Activated naive CD4-positive, alpha-beta T cell treated with anti-CD3 and anti-CD28 coated beads, Interleukin-2, amount 10 ng/mL, durations not matched to agents 7 days and 5 days (primary cell): ENCODE results near the gene CMTM7.

ENCODE experiments used
- CTCF ChIA-PET: fragments of 350-600 bp; sonication (Branson Sonifier 250); formaldehyde crosslinking; loops from one replicate; lab custom pipeline; 2021; ENCODE audit warnings: antibody characterized with exemption; lab: Charles Lee
- DNase-seq: peaks from one replicate; pipeline ENCODE4 v3.0.0-alpha.2; 2020
- H3K27ac Mint-ChIP-seq: one replicate; pipeline ENCODE4 v1.8.0; 2021; ENCODE audit warnings: mild to moderate bottlenecking, moderate library complexity, mixed read lengths
- H3K27me3 Mint-ChIP-seq: one replicate; pipeline ENCODE4 v1.8.0; 2021; ENCODE audit warnings: mild to moderate bottlenecking, mixed read lengths
- H3K36me3 Mint-ChIP-seq: one replicate; pipeline ENCODE4 v1.8.0; 2021; ENCODE audit warnings: mixed read lengths
- H3K4me1 Mint-ChIP-seq: one replicate; pipeline ENCODE4 v1.8.0; 2021; ENCODE audit warnings: mixed read lengths
- H3K4me3 Mint-ChIP-seq: one replicate; pipeline ENCODE4 v1.8.0; 2021; ENCODE audit warnings: mild to moderate bottlenecking, moderate library complexity, mixed read lengths
- H3K9me3 Mint-ChIP-seq: one replicate; pipeline ENCODE4 v1.8.0; 2021; ENCODE audit warnings: mixed read lengths

CMTM7 gene

DNA sequence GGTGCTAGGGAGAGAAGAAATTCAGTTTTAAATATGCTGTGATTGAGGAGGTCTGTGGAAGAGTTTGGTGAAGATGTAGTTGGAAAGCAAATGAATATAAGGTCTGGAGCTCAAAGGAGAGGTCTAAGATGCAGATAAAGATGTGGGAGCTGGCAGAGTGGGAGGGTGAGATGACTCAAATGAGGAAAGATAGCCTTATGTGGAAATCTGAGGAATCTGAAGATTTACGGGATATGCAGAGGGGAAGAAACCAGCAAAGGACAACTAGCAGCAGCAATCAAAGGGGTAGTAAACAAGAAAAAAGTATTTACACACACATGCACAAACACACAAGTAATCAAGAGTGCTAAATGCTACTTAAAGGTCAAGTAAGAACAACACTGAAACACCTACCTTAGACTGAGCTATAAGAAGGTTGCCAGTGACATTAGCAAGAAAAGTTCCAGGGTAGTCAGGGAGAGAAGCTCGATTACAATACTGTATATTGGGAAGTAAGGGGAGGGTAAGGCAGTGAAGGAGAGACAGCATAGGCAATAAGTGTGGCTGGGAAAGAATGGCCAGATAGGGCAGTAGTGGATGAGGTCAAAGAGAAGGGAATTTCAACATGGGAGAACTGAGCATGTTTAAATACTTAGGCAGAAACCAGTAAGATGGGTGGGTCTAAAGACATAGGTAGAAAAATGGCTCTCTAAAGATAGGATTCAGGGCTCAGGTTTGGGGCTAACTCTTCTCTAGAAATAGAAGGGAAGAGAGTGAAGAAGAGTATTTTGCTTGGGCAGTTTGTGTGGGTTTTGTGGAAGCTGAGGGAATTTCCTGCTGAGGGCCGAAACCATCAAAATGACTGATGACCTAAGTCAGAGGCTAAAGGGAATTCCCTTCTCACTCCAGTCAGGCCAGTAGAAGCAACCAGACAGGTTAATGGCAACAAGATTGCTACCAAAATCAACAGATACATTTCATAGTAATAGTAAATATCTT, 102.1 kb downstream of the CMTM7 start:
- CTCF ChIA-PET: interaction anchor here (0.7 kb wide), 1 partner anchor 253 kb away, joined by 3 read pairs; no protein-coding TSS in a partner anchor
- Mint-ChIP-seq H3K27ac (no peak overlapping the region), H3K4me1 (peaks cover 13% of the 10 kb centered on the region), H3K9me3 (no peaks in the 10 kb centered on the region), H3K27me3 (no peaks in the 10 kb centered on the region), H3K4me3 (no peak overlapping the region), H3K36me3 (peaks cover 16% of the 10 kb centered on the region)
- DNase-seq: no peak

DNA sequence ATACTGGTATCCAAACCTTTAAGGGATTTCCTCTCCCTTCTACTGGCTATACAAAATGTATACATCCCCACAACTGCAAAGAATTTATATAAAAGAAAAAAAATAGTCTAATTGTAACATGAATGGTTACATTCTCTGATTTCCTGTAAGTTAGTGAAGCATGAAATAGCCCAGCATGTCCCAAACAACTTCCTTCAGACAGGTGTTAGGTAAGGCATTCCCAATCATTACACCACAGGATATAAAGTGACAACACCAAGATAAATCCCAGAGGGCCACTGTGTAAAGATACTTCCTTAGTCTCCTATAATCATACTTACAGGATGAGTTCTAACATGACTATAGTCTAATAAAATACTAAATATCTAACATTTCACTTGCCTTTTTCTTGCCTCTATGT, 103.4 kb downstream of the CMTM7 start:
- Mint-ChIP-seq H3K4me1 (peaks cover 19% of the 10 kb centered on the region), H3K9me3 (no peaks in the 10 kb centered on the region), H3K27me3 (no peaks in the 10 kb centered on the region), H3K36me3 (peaks cover 18% of the 10 kb centered on the region), H3K27ac (no peak overlapping the region), H3K4me3 (no peak overlapping the region)
- DNase-seq: no peak
- CTCF ChIA-PET: no interaction called here

DNA sequence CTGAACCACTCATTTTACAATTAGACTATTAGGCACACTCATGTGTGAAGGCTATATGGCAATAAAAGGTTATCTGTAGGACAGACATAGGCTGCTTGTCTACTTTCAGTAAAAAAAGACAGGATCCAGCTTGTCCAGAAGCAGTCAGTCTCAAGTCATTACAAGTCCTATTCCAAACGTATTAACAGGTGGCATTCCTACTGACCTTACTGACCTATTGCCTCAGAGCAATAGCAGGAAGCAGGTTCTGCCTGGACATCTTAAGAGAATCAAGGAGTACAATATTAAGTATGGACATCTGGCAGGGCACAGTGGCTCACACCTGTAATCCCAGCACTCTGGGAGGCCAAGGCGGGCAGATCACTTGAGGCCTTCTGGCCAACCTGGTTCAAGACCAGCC, 104.0 kb downstream of the CMTM7 start:
- CTCF ChIA-PET: interaction anchor here (0.7 kb wide), 1 partner anchor 27 kb away, joined by 3 read pairs; no protein-coding TSS in a partner anchor
- H3K4me1 Mint-ChIP-seq: peaks cover 24% of the 10 kb centered on the region
- no peak for DNase-seq
- no peak overlapping the region for H3K4me3 Mint-ChIP-seq
- H3K27ac Mint-ChIP-seq: no peak overlapping the region
- no peaks in the 10 kb centered on the region for H3K27me3 Mint-ChIP-seq
- H3K9me3 Mint-ChIP-seq: no peaks in the 10 kb centered on the region
- peaks cover 18% of the 10 kb centered on the region for H3K36me3 Mint-ChIP-seq

DNA sequence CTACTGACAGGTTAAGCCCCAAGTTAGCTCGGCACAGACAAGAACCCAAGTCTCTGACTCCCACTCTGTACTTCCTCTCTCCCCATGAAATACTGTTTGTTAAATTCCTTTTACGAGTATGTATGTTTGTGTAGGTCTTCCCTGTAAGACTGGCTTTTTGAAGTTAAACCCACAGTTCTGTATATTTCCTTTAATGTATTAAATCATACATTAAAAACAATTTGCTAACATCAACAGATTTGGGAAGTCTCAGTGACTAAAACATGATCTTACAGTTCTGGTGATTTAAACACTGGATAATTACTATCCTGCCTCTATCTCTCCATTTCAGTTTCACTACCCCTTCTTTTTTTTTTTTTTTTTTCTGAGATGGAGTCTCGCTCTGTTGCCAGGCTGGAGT, 106.6 kb downstream of the CMTM7 start:
- H3K36me3 Mint-ChIP-seq: peaks cover 20% of the 10 kb centered on the region
- H3K4me3 Mint-ChIP-seq: no peak overlapping the region
- no peak overlapping the region for H3K27ac Mint-ChIP-seq
- CTCF ChIA-PET: interaction anchor here (0.6 to 1.4 kb wide), 3 partner anchors 15 to 123 kb away, joined by 3 to 5 read pairs (median 3); no protein-coding TSS in a partner anchor
- no peaks in the 10 kb centered on the region for H3K27me3 Mint-ChIP-seq
- H3K9me3 Mint-ChIP-seq: no peaks in the 10 kb centered on the region
- peaks cover 42% of the 10 kb centered on the region for H3K4me1 Mint-ChIP-seq
- DNase-seq: no peak

DNA sequence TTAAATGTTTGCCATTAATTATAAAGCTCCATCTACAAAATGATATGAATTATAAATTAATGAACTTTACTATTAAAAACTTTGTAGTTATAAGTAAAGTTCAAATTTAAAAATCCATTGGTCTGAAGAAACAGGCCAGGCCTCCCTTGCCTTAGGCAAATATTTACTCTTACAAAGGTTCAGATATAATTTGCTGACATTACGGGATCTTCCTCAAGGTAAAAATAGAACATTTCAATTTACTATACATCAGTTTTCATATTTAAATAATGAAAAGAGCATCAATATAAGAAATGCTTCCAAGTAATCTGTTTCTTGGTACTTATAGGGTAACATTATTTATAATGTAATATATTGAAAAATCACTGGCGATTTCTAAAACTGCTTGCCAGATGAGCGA, 107.3 kb downstream of the CMTM7 start:
- CTCF ChIA-PET: interaction anchor here (0.7 to 1.4 kb wide), 3 partner anchors 9 to 320 kb away, joined by 3 to 5 read pairs (median 3); no protein-coding TSS in a partner anchor
- DNase-seq: no peak
- Mint-ChIP-seq H3K4me3 (no peak overlapping the region), H3K36me3 (peaks cover 20% of the 10 kb centered on the region), H3K27ac (no peak overlapping the region), H3K27me3 (no peaks in the 10 kb centered on the region), H3K4me1 (peaks cover 43% of the 10 kb centered on the region), H3K9me3 (no peaks in the 10 kb centered on the region)

DNA sequence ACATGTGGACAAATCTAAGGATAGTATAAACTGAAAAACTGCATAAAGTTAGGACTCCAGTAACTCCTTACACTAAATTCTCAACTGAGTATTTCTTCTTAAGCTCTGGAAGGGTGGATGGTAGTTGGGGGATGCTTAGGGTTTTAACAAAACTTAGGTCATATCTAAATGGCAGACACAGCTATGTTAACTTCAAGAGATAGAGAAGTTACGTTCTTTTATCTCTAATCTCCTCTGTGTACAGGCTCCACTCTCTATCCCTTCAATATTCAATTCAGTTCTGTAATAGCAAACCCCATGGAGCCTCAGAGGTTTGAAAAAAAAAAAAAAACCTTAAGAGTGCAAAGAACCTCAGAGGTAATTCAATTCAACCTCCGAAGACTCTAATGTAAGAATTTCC, 107.9 kb downstream of the CMTM7 start:
- Mint-ChIP-seq H3K9me3 (no peaks in the 10 kb centered on the region), H3K4me3 (no peak overlapping the region), H3K36me3 (peaks cover 20% of the 10 kb centered on the region), H3K27ac (no peak overlapping the region), H3K4me1 (peaks cover 45% of the 10 kb centered on the region), H3K27me3 (no peaks in the 10 kb centered on the region)
- DNase-seq: no peak
- CTCF ChIA-PET: interaction anchor here (0.7 to 1.0 kb wide), 2 partner anchors 9 to 321 kb away, joined by 3 read pairs; no protein-coding TSS in a partner anchor

DNA sequence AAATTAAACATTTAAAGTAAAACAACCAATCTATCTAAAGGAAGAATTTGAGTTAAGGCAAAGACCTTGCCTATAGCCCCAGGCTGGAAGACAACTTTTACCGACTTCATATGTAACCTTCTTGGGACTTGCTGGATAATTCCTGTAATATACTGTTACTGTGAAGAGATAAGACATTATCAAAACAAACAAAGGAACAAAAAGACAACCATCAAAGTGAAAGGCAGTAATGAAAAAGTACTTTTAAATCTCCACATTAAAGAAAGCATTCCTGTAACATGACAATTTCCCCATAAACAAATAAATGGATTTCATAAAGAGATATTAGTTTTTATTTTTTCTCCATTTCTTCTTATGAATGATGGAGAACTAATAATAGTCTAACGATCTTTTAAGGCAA, 108.6 kb downstream of the CMTM7 start:
- no peak overlapping the region for H3K27ac Mint-ChIP-seq
- H3K27me3 Mint-ChIP-seq: no peaks in the 10 kb centered on the region
- H3K4me3 Mint-ChIP-seq: peak overlapping the region; percentile 99
- H3K4me1 Mint-ChIP-seq: peaks cover 45% of the 10 kb centered on the region
- CTCF ChIA-PET: no interaction called here
- no peak for DNase-seq
- peaks cover 20% of the 10 kb centered on the region for H3K36me3 Mint-ChIP-seq
- no peaks in the 10 kb centered on the region for H3K9me3 Mint-ChIP-seq

DNA sequence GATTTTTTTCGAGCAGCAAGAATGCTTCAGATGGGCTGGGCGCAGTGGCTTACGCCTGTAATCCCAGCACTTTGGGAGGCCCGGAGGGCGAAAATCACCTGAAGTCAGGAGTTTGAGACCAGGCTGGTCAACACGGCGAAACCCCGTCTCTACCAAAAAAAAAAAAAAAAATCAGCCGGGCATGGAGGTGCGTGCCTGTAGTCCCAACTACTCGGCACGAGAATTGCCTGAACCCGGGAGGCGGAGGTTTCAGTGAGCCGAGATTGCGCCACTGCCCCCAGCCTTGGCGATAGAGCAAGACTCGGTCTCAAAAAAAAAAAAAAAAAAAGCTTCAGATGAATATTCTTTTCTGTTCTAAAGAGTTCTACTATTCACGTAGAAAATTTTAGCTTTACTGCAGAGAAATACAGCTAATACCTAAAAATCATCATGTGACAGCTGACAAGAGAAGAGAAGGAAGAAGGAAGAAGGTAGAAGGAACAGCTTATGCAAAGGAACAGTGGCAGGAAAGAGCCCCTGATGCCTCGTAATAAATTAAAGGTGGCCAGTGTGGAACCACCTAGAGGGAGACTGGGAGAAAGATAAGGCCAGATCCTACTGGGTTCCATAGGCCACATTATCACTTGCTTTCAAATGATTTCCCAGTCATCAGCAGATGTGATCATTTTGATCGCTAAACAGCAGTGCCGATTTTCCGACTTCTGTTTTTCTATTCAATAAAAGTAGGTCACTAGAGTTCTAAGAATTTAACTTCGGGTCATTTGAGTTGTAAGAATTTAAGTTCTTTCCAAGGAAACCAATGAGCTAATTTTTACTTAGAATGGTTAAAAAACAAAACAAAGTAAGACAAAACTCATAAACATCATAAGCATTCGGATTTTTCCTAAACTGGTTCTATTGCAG, 109.5 kb downstream of the CMTM7 start:
- CTCF ChIA-PET: interaction anchor here (0.6 to 2.3 kb wide), 7 partner anchors 8 to 565 kb away, joined by 3 to 6 read pairs (median 4); no protein-coding TSS in a partner anchor
- H3K27me3 Mint-ChIP-seq: no peaks in the 10 kb centered on the region
- peaks cover 43% of the 10 kb centered on the region for H3K4me1 Mint-ChIP-seq
- H3K4me3 Mint-ChIP-seq: peak overlapping the region; percentile 99
- H3K27ac Mint-ChIP-seq: peak overlapping the region; percentile 55
- peaks cover 16% of the 10 kb centered on the region for H3K36me3 Mint-ChIP-seq
- no peaks in the 10 kb centered on the region for H3K9me3 Mint-ChIP-seq
- no peak for DNase-seq

DNA sequence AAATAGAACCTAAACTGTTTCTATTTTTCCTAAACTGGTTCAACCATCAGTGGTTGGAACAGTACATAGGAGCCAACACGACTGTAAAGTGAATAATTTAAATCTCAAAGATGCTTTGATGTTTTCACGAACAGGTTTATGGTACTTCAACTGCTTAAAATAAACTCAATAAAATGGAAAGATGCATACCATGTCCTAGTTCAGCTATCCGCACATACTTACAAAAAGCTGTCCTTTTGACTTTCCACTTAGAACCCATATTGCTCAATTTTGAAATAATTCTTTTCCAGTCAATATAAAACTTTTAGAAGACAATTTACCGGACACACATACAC, 110.1 kb downstream of the CMTM7 start:
- Mint-ChIP-seq H3K4me3 (peak overlapping the region; percentile 99), H3K36me3 (peaks cover 10% of the 10 kb centered on the region), H3K27me3 (no peaks in the 10 kb centered on the region), H3K9me3 (no peaks in the 10 kb centered on the region), H3K4me1 (peaks cover 38% of the 10 kb centered on the region), H3K27ac (peak overlapping the region; percentile 92)
- CTCF ChIA-PET: interaction anchor here (0.6 to 2.3 kb wide), 6 partner anchors 20 to 564 kb away, joined by 3 to 6 read pairs (median 4); no protein-coding TSS in a partner anchor
- no peak for DNase-seq

DNA sequence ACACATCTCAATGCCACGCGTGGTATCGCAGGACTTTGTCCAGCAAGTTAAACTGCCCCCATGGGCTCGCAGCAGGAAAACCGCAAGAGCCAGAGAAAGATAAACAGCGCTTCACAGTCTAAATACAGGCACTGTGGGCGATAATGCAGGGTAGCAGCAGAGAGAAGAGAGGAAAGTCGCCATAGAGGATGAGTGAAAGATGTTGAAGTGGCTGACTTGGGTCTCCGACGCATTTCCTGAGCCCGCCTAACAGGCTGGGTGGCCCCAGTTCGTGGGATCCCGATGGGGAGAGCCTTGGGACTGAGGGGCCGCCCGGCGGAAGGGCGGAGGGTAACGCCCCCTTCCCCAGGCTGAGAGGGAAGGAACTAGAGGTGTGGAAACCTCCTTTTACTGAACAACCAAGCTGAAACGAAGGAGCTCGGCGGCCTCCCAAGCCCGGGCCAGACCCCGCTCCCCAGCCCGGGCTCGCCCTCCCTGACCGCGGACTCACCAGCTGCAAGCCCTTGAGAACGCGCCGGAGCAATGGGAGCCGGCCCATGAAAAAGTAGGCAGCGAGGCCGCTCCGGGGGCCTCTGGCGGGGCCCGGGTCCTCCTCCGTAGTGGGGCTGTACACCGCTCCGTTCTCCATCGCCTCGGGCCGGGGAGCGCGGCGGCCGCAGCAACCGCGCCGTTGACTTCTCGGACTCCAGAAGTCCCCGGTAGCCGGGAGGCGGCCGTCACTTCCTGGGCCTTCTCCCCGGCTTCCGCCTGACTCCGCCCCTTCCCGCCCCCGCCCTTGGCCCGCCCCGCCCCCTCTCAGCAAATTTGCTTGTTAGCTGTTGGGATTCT, 110.7 kb downstream of the CMTM7 start, which contains the start of gene CMTM6:
Gene CMTM6, minus strand, starts transcription at position 735 of the 828 bp plus-strand sequence. Its CDS starts 107 bp downstream, at position 628.
- no peaks in the 10 kb centered on the region for H3K9me3 Mint-ChIP-seq
- DNase-seq: peak; percentile 83
- peak within 1 kb of the TSS; percentile 92 for H3K27ac Mint-ChIP-seq
- peaks cover 8% of the 10 kb centered on the region for H3K36me3 Mint-ChIP-seq
- peak within 1 kb of the TSS; percentile 99 for H3K4me3 Mint-ChIP-seq
- peaks cover 36% of the 10 kb centered on the region for H3K4me1 Mint-ChIP-seq
- H3K27me3 Mint-ChIP-seq: no peaks in the 10 kb centered on the region
- CTCF ChIA-PET: interaction anchor here (1.0 to 2.3 kb wide), 4 partner anchors 33 to 327 kb away, joined by 4 to 6 read pairs (median 4); no protein-coding TSS in a partner anchor

DNA sequence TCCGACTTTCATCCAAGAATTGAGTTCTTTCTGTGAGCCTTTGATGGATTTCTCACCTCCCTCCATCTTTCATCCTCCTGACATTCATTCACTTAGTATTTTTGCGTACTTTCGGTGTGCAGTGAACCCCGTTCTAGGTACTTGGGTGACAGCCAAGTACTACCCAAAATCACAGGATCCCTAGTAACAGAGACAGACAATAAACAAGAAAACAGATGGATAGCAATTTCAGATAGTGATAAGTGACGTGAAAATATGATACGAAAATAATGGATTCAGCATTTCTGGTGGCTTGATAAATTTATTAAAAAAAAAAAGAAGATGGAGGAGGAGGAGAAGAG, 111.3 kb downstream of the CMTM7 start:
- no peaks in the 10 kb centered on the region for H3K9me3 Mint-ChIP-seq
- CTCF ChIA-PET: interaction anchor here (1.5 to 2.3 kb wide), 2 partner anchors 34 to 128 kb away, joined by 4 to 6 read pairs; no protein-coding TSS in a partner anchor
- H3K4me3 Mint-ChIP-seq: peak overlapping the region; percentile 99
- peaks cover 8% of the 10 kb centered on the region for H3K36me3 Mint-ChIP-seq
- no peaks in the 10 kb centered on the region for H3K27me3 Mint-ChIP-seq
- H3K27ac Mint-ChIP-seq: peak overlapping the region; percentile 54
- peaks cover 36% of the 10 kb centered on the region for H3K4me1 Mint-ChIP-seq
- DNase-seq: no peak
